IMR-90 (cell line): ENCODE data around the gene WWC1. TPM values are rescaled to one million over a fixed set of nuclear protein-coding genes. Genes with fewer than 3 reads are reported as not detected.

Experiments used
- ATAC-seq: fragments of 200-7000 bp; cut with Tn5 transposase; 2 replicates; pipeline ENCODE4 v1.9.1; 2020; ENCODE audit warnings: low read depth, mild to moderate bottlenecking, moderate library complexity
- BruUV-seq: library from RNA; stranded (reverse); fragments of 400-500 nt; replicated peaks from 2 replicates; lab custom pipeline; 2021; lab: Mats Ljungman, UMichigan
- CTCF ChIA-PET: fragments of 300-600 bp; formaldehyde crosslinking; extraction: SDS; loops from one replicate; lab custom pipeline; 2021; ENCODE audit warnings: antibody characterized with exemption; lab: Yijun Ruan, JAX
- POLR2A ChIA-PET: fragments of 300-600 bp; sonication (Branson Sonifier 250); formaldehyde crosslinking; loops from one replicate; lab custom pipeline; 2022; ENCODE audit warnings: antibody characterized with exemption; ENCODE audit not compliant: unreplicated experiment; lab: Charles Lee
- DNase-seq: peaks from one replicate; pipeline ENCODE4 v3.0.0; 2013
- H2AFZ ChIP-seq: replicated peaks from 2 replicates; pipeline ENCODE3; 2013; ENCODE audit warnings: low read length, mild to moderate bottlenecking; ENCODE audit not compliant: poor library complexity
- H2AK5ac ChIP-seq: 2 replicates; pipeline ENCODE4 v1.6.1; 2013; ENCODE audit warnings: low read depth, low read length, inconsistent platforms
- H2AK9ac ChIP-seq: replicated peaks from 2 replicates; pipeline ENCODE3; 2013; ENCODE audit warnings: mild to moderate bottlenecking, low read depth, low read length, moderate library complexity; ENCODE audit not compliant: poor library complexity
- H2BK120ac ChIP-seq: 2 replicates; pipeline ENCODE4 v1.6.1; 2013; ENCODE audit warnings: low read depth, low read length, inconsistent platforms
- H2BK15ac ChIP-seq: 3 replicates; pipeline ENCODE4 v1.6.1; 2013; ENCODE audit warnings: low read depth, low read length, inconsistent platforms
- H2BK20ac ChIP-seq: 2 replicates; pipeline ENCODE4 v1.6.1; 2013; ENCODE audit warnings: low read depth, mild to moderate bottlenecking, inconsistent platforms, low read length, moderate library complexity
- H2BK5ac ChIP-seq: 2 replicates; pipeline ENCODE4 v1.6.1; 2013; ENCODE audit warnings: mild to moderate bottlenecking, low read depth, low read length, inconsistent platforms; ENCODE audit not compliant: poor library complexity, severe bottlenecking
- H3K14ac ChIP-seq: replicated peaks from 2 replicates; pipeline ENCODE4 v1.6.1; 2013; ENCODE audit warnings: low read depth, low read length, inconsistent platforms
- H3K18ac ChIP-seq: 2 replicates; pipeline ENCODE4 v1.6.1; 2013; ENCODE audit warnings: low read depth, low read length, control low read depth
- H3K23ac ChIP-seq: 2 replicates; pipeline ENCODE4 v1.6.1; 2013; ENCODE audit warnings: low read depth, low read length, inconsistent platforms
- H3K27ac ChIP-seq: 2 replicates; pipeline ENCODE4 v1.5.1; 2013; ENCODE audit warnings: mild to moderate bottlenecking, control low read depth, low read length; ENCODE audit not compliant: insufficient read depth
- H3K27me3 ChIP-seq: 2 replicates; pipeline ENCODE4 v1.6.1; 2013; ENCODE audit warnings: low read length; ENCODE audit not compliant: control insufficient read depth, insufficient read depth
- H3K36me3 ChIP-seq: 2 replicates; pipeline ENCODE4 v1.6.1; 2013; ENCODE audit warnings: low read length, mixed read lengths; ENCODE audit not compliant: control insufficient read depth, insufficient read depth
- H3K4ac ChIP-seq: 2 replicates; pipeline ENCODE4 v1.6.1; 2013; ENCODE audit warnings: low read depth, low read length, inconsistent platforms
- H3K4me1 ChIP-seq: 2 replicates; pipeline ENCODE4 v1.6.1; 2013; ENCODE audit warnings: low read length, mixed read lengths; ENCODE audit not compliant: control insufficient read depth, insufficient read depth
- H3K4me2 ChIP-seq: 2 replicates; pipeline ENCODE4 v1.6.1; 2013; ENCODE audit warnings: low read depth, mild to moderate bottlenecking, control low read depth, low read length, moderate library complexity
- H3K4me3 ChIP-seq: 2 replicates; pipeline ENCODE4 v1.5.1; 2013; ENCODE audit warnings: low read depth, mild to moderate bottlenecking, control low read depth, low read length, moderate library complexity; ENCODE audit not compliant: insufficient read depth
- H3K56ac ChIP-seq: 2 replicates; pipeline ENCODE4 v1.6.1; 2013; ENCODE audit warnings: low read length, inconsistent platforms; ENCODE audit not compliant: insufficient read depth; ENCODE audit errors: extremely low read depth
- H3K79me1 ChIP-seq, 2 experiments: 2 replicates each; pipeline ENCODE4 v1.6.1; 2013; ENCODE audit warnings: low read length in 2 of 2, inconsistent platforms in 1 of 2, low read depth in 1 of 2
- H3K9ac ChIP-seq: 2 replicates; pipeline ENCODE4 v1.6.1; 2013; ENCODE audit warnings: low read depth, low read length, control low read depth
- H3K9me1 ChIP-seq: 2 replicates; pipeline ENCODE4 v1.6.1; 2013; ENCODE audit warnings: low read length, inconsistent platforms; ENCODE audit not compliant: insufficient read depth
- H3K9me3 ChIP-seq: 2 replicates; pipeline ENCODE4 v1.6.1; 2013; ENCODE audit warnings: low read length; ENCODE audit not compliant: control insufficient read depth, insufficient read depth
- H4K20me1 ChIP-seq: 2 replicates; pipeline ENCODE4 v1.6.1; 2013; ENCODE audit warnings: low read length, inconsistent platforms; ENCODE audit not compliant: insufficient read depth
- H4K5ac ChIP-seq: 2 replicates; pipeline ENCODE4 v1.6.1; 2013; ENCODE audit warnings: mild to moderate bottlenecking, low read depth, low read length, control low read depth
- H4K8ac ChIP-seq, 2 experiments: 2 replicates each; pipeline ENCODE4 v1.6.1; 2013; ENCODE audit warnings: low read depth in 2 of 2, low read length in 2 of 2, control low read depth in 1 of 2, inconsistent platforms in 1 of 2
- H4K91ac ChIP-seq: 2 replicates; pipeline ENCODE4 v1.6.1; 2013; ENCODE audit warnings: low read depth, low read length, inconsistent platforms; ENCODE audit not compliant: insufficient read depth
- BHLHE40 ChIP-seq: fragments of 150-350 bp; IDR thresholded peaks from 2 replicates; pipeline ENCODE4 v1.6.1; 2016; ENCODE audit warnings: mild to moderate bottlenecking, low read depth, low read length
- CEBPB ChIP-seq: IDR thresholded peaks from 2 replicates; pipeline ENCODE4 v1.6.1; 2012; ENCODE audit warnings: low read depth, low read length, improper control_type of control experiment
- CHD1 ChIP-seq: IDR thresholded peaks from 2 replicates; pipeline ENCODE4 v1.6.1; 2012; ENCODE audit warnings: low read depth, low read length, improper control_type of control experiment
- FOS ChIP-seq: fragments of 150-350 bp; IDR thresholded peaks from 2 replicates; pipeline ENCODE4 v1.6.1; 2016; ENCODE audit warnings: low read depth, low read length
- MAFK ChIP-seq: IDR thresholded peaks from 2 replicates; pipeline ENCODE4 v1.6.1; 2012; ENCODE audit warnings: low read depth, low read length, improper control_type of control experiment
- MAZ ChIP-seq: IDR thresholded peaks from 2 replicates; pipeline ENCODE4 v1.6.1; 2012; ENCODE audit warnings: low read depth, mild to moderate bottlenecking, low read length, improper control_type of control experiment, moderate library complexity, borderline replicate concordance
- MXI1 ChIP-seq: IDR thresholded peaks from 2 replicates; pipeline ENCODE4 v1.6.1; 2012; ENCODE audit warnings: low read depth, mild to moderate bottlenecking, low read length, moderate library complexity, borderline replicate concordance
- NFE2L2 ChIP-seq: fragments of 150-350 bp; IDR thresholded peaks from 2 replicates; pipeline ENCODE4 v1.6.1; 2016; ENCODE audit warnings: low read depth, mild to moderate bottlenecking, low read length
- POLR2A ChIP-seq: IDR thresholded peaks from 2 replicates; pipeline ENCODE4 v1.6.1; 2012; ENCODE audit warnings: mild to moderate bottlenecking, low read depth, low read length
- RAD21 ChIP-seq: IDR thresholded peaks from 2 replicates; pipeline ENCODE4 v1.6.1; 2012; ENCODE audit warnings: low read length, improper control_type of control experiment
- RCOR1 ChIP-seq: IDR thresholded peaks from 2 replicates; pipeline ENCODE4 v1.6.1; 2012; ENCODE audit warnings: mild to moderate bottlenecking, low read length, improper control_type of control experiment; ENCODE audit not compliant: insufficient replicate concordance
- RFX5 ChIP-seq: IDR thresholded peaks from 2 replicates; pipeline ENCODE4 v1.8.0; 2012; ENCODE audit warnings: low read depth, mild to moderate bottlenecking, low read length, moderate library complexity
- SMC3 ChIP-seq: fragments of 150-350 bp; IDR thresholded peaks from 2 replicates; pipeline ENCODE4 v1.6.1; 2016; ENCODE audit warnings: low read depth, mild to moderate bottlenecking, antibody characterized with exemption, low read length, moderate library complexity
- WGBS, 2 experiments: methylation state at CpG; one replicate each; pipeline versions ENCODE4 v1.1.5 to v1.1.7; 2013; ENCODE audit warnings: missing lambda C conversion rate in 2 of 2; ENCODE audit not compliant: insufficient read length in 1 of 2; ENCODE audit errors: extremely low coverage in 2 of 2; 5-methylcytosine and 5-hydroxymethylcytosine counted together
- dilution Hi-C: fragments of 300-500 bp; cut with HindIII; formaldehyde crosslinking; loops from one replicate; pipeline ENCODE4 v1.14.3; 2018; ENCODE audit warnings: low sequenced_read_pairs; ENCODE audit not compliant: unreplicated experiment
- in situ Hi-C: fragments of 300-500 bp; cut with MboI; formaldehyde crosslinking; loops from 3 replicates; pipeline ENCODE4 v1.14.3; 2019; ENCODE audit warnings: low sequenced_read_pairs, inconsistent platforms, mixed read lengths
- intact Hi-C: fragments of 100-400 bp; cut with micrococcal nuclease; formaldehyde crosslinking; loops from 2 replicates; pipeline ENCODE4 v1.10.0; 2022
- polyA plus RNA-seq, 3 experiments: library from polyadenylated mRNA; depleted of rRNA; stranded (reverse); fragments of >200 nt; gene quantifications; 2 replicates each; pipeline ENCODE4 v1.2.3, GENCODE V29; 2012; ENCODE audit warnings: low replicate concordance in 1 of 3
- total RNA-seq: library from RNA; depleted of rRNA; stranded (reverse); fragments of >200 nt; gene quantifications from 2 replicates; pipeline ENCODE4 v1.2.3, GENCODE V29; 2012
- TF ChIP-seq, protein P1 (sequence below): fragments of 150-350 bp; IDR thresholded peaks from 2 replicates; pipeline ENCODE4 v1.6.1; 2017; ENCODE audit warnings: mild to moderate bottlenecking, antibody characterized with exemption, low read length, low read depth
- TF ChIP-seq, protein P2 (sequence below): conservative IDR thresholded peaks from 2 replicates; pipeline ENCODE4 v1.5.1; 2012; ENCODE audit warnings: mild to moderate bottlenecking, low read depth, low read length, improper control_type of control experiment
- TF ChIP-seq, protein P3 (sequence below): fragments of 150-350 bp; IDR thresholded peaks from 2 replicates; pipeline ENCODE4 v1.6.1; 2016; ENCODE audit warnings: low read depth, mild to moderate bottlenecking, low read length, moderate library complexity, borderline replicate concordance

Gene WWC1
- total and polyA plus RNA-seq, 2 of the 4 experiments (the other 2 are of a cell fraction), result 9.1 to 10.3 TPM

DNA sequence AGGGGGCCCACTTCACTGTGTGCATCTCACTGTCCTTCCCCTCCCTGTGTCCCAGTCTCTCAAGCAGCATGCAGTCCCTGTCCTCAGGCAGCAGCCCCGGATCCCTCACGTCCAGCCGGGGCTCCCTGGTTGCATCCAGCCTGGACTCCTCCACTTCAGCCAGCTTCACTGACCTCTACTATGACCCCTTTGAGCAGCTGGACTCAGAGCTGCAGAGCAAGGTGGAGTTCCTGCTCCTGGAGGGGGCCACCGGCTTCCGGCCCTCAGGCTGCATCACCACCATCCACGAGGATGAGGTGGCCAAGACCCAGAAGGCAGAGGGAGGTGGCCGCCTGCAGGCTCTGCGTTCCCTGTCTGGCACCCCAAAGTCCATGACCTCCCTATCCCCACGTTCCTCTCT lies 132.0 kb downstream of the WWC1 start:
- no peak for TF ChIP-seq NFE2L2
- TF ChIP-seq, protein P1, sequence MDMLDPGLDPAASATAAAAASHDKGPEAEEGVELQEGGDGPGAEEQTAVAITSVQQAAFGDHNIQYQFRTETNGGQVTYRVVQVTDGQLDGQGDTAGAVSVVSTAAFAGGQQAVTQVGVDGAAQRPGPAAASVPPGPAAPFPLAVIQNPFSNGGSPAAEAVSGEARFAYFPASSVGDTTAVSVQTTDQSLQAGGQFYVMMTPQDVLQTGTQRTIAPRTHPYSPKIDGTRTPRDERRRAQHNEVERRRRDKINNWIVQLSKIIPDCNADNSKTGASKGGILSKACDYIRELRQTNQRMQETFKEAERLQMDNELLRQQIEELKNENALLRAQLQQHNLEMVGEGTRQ, result no peak
- no peak for TF ChIP-seq SMC3
- TF ChIP-seq RCOR1, result no peak
- TF ChIP-seq CEBPB, result no peak
- TF ChIP-seq POLR2A, result no peak
- no peak for TF ChIP-seq RFX5
- no peak for TF ChIP-seq MAFK
- no peak for TF ChIP-seq FOS
- TF ChIP-seq MXI1, result no peak
- no peak for TF ChIP-seq MAZ
- TF ChIP-seq, protein P2, sequence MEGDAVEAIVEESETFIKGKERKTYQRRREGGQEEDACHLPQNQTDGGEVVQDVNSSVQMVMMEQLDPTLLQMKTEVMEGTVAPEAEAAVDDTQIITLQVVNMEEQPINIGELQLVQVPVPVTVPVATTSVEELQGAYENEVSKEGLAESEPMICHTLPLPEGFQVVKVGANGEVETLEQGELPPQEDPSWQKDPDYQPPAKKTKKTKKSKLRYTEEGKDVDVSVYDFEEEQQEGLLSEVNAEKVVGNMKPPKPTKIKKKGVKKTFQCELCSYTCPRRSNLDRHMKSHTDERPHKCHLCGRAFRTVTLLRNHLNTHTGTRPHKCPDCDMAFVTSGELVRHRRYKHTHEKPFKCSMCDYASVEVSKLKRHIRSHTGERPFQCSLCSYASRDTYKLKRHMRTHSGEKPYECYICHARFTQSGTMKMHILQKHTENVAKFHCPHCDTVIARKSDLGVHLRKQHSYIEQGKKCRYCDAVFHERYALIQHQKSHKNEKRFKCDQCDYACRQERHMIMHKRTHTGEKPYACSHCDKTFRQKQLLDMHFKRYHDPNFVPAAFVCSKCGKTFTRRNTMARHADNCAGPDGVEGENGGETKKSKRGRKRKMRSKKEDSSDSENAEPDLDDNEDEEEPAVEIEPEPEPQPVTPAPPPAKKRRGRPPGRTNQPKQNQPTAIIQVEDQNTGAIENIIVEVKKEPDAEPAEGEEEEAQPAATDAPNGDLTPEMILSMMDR, result no peak
- TF ChIP-seq, protein P3, sequence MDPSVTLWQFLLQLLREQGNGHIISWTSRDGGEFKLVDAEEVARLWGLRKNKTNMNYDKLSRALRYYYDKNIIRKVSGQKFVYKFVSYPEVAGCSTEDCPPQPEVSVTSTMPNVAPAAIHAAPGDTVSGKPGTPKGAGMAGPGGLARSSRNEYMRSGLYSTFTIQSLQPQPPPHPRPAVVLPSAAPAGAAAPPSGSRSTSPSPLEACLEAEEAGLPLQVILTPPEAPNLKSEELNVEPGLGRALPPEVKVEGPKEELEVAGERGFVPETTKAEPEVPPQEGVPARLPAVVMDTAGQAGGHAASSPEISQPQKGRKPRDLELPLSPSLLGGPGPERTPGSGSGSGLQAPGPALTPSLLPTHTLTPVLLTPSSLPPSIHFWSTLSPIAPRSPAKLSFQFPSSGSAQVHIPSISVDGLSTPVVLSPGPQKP, result no peak
- no peak for TF ChIP-seq CHD1
- no peak for TF ChIP-seq BHLHE40
- no peak for TF ChIP-seq RAD21
- Histone ChIP-seq H3K14ac (no peak overlapping the region), H2BK20ac (no peak overlapping the region), H2BK5ac (no peak overlapping the region), H3K36me3 (peaks cover 3% of the 10 kb centered on the region), H3K79me1 (0 out of 4 replicates have a peak, but pooled peaks cover 0 to 5% of the 10 kb centered on the region in 2 experiments), H3K4me1 (peaks cover 4% of the 10 kb centered on the region), H3K27ac (no peak overlapping the region), H3K9me3 (no peaks in the 10 kb centered on the region), H3K18ac (no peak overlapping the region), H2BK120ac (no peak overlapping the region), H3K56ac (no peak overlapping the region), H3K4me3 (no peak overlapping the region), H3K9ac (no peak overlapping the region), H4K91ac (no peak overlapping the region), H2BK15ac (no peak overlapping the region), H4K5ac (no peak overlapping the region), H2AK9ac (no peak overlapping the region), H3K27me3 (no peaks in the 10 kb centered on the region), H4K20me1 (no peaks in the 10 kb centered on the region), H3K4ac (no peak overlapping the region), H2AFZ (peak overlapping the region; percentile 17), H2AK5ac (no peak overlapping the region), H4K8ac (no peak overlapping the region), H3K9me1 (peaks cover 9% of the 10 kb centered on the region), H3K4me2 (no peak overlapping the region), H3K23ac (no peak overlapping the region)
- POLR2A ChIA-PET, result no interaction called here
- CTCF ChIA-PET, result no interaction called here
- no peak for DNase-seq
- WGBS, 2 experiments, result 82% methylated on average over 3 of the region's 9 CpGs; no CpG with 5 or more reads in 1 of the 2 experiments
- no TSS peak for BruUV-seq
- dilution Hi-C loops (no loop called here), in situ Hi-C loops (no loop called here), intact Hi-C loops (loop anchor here (2.0 kb wide), 1 partner anchor 155 kb away; no protein-coding TSS in a partner anchor)
- ATAC-seq, result no peak
